HG02938 (cell line): ENCODE results near the gene ITGAV.

Source experiments
- ATAC-seq: cut with Tn5 transposase; IDR thresholded peaks from one replicate; pipeline ENCODE4 v1.9.1; 2021; ENCODE audit warnings: mild to moderate bottlenecking, moderate library complexity; ENCODE audit not compliant: unreplicated experiment

The ITGAV gene

DNA sequence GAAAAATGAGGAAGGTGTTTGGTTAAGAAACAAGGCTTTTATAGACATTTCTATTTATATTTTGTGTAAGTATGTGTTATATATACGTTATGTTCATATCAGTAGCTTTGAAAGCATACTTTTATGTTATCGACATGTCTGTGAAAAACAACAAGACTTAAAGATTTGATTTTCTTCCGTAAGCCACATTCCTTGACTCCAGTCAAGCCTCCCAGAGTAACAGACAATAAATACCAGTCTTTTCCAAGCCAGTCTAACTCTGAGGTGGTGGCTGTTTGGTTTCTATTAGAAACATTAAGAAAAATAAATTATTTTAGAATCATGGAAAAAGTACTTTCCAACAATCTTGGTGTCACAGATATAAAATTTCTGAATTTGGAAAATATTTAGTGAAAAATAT, 16.3 kb upstream of the ITGAV start:
- ATAC-seq: no peak

DNA sequence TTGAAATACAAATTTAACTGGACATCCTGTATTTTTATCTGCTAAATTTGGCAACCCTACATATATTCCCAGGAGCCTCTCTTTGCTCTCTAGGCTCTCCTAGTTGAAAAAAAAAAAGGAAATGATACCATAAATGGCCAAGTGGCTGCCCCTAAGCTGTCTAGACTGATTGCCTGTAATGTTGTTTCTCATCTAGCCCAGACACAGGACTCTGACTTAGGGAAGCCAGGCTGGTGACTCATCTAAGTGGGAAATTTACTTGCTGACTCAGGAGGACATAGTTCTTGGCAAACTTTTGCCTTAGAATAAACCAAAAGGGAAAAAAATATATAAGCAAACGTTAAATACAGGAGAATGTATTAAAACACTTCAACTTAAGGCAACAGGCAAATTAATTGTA, 14.6 kb upstream of the ITGAV start:
- no peak for ATAC-seq

DNA sequence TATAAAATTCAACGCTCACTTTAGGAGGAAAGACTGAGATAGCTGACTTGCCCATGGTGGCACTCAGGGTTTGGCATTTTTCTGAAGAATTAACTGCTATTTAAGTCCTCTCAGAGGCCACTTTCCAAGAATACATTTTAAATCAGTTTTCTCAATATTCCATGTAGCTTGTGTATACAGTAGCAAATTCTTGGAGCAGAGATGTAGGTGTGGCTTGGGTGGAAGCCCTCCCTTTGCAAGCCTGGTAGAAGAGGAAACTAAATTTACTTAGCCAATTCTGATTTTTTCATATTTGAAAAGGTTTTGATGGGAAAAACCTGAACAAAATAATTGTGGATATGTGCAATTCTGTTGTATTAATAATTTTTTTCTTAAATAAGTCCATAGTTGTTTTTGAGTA, 14.0 kb upstream of the ITGAV start:
- no peak for ATAC-seq

GRCh38 chr2:186576614-186577013, 13.2 kb upstream of the ITGAV start:
- no peak for ATAC-seq

- no peak for ATAC-seq
Measured at GRCh38 chr2:186582698-186583097, 7.2 kb upstream of the ITGAV start.

GRCh38 chr2:186584053-186584452, 5.8 kb upstream of the ITGAV start:
- no peak for ATAC-seq

DNA sequence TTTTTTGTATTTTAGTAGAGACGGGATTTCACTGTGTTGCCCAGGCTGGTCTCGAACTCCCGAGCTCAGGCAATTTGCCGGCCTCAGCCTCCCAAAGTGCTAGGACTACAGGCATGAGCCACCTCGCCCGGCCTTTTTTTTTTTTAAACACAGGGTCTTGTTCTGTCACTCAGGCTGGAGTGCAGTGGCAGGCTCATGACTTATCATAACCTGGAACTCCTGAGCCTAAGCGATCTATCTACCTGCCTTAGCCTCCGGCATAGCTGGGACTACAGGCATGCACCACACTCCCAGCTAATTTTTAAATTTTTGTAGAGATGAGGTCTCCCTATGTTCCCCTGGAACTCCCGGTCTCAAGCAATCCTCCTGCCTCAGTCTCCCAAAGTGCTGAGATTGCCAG, 1.4 kb upstream of the ITGAV start:
- ATAC-seq: no peak

DNA sequence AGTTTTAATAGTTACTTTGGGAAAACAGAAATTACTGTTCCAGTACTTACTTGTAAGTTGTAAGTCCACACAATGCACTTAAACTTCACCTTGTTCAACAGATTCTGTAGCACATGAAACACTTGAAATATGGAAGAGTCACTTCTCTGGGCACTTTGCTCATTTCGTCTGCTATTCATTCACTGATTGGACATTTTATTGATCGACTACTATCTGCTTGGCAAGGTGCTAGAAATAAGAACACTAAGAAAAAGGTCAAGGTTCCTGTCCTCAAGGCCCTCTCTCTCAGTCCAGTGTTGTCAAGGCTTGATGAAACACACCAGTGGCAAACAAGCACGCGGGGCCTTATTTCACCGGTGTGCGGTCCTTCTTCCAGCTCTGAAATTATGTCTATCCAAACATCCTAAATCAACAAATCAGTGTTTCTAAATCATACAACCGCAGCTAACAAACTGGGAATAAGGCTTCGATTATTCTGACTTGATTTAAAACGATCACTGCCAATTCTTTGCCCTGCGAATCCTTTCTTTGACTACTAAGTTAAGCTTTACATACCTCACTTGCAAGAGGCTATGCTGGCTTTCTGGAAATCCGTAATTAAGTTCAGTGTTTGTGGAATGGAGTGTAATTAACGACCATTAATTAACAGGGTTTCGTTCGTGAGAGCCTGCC, 780 bp upstream of the ITGAV start:
- no peak for ATAC-seq

DNA sequence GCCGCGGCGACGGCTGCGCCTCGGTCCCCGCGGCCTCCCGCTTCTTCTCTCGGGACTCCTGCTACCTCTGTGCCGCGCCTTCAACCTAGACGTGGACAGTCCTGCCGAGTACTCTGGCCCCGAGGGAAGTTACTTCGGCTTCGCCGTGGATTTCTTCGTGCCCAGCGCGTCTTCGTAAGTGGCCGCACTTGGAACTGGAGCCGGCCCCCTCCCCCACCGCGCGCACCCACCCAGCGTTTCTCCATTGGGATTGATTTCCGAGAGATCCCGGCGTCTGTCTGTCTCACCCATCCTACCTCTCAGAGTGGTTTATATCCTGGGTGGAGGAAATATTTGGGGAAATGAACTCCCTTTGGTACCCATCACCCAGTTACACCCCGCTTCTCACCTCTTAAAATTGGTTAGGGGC, 498 bp downstream of the ITGAV start:
- ATAC-seq: no peak

DNA sequence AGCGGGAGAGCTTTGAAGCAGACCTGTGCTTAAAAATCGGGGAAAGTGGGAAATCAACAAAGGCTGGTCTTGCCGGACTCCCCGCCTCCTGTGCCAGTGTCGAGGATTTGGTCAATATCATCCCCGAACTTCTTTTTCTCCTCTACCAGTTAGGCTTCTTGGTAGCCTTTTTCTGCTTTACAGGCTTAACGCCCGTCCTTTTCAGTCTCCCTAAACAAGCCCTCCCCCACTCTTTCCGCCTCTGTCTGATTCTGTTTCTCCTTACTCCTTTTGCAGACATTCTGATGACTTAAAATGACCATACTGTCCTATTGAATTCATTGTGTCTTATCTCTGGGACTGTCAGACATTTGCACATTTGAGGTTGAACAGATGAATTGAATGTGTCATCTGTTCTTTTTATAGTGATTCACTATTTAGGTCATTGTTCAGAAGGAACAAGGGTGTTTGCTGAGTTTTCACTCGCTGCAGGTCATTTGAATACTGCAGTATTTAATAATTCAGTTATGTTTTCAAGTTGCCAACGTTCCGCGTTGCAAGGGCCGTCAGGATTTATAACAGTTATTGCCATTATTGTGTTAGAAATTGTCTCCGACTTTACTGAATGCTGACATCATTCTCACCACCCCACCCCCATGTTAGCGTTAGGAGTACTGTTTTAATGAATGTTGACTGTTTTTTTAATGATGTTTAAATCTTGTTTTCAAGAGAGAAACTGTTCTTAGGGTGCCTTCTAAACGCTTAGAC, 1.1 kb downstream of the ITGAV start:
- ATAC-seq: peak; percentile 19

DNA sequence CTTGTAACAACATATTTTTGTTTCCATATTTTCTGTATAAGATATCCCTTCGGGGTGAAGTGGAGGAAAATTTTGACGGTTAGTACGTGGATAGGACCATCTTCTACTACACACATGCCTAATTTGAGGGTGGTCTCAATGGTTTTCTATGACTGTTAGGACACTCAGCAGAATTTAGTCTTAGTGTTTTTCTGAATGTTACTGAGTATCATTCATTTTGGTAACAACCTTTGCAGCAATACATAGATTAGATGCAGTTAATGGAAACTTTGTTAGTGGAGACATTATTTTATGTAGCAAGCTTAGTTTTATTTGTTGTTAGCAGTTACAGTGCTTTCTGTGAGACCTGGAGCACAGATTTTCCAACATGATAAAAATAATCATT, 1.6 kb downstream of the ITGAV start:
- ATAC-seq: no peak

GRCh38 chr2:186592137-186592875, 2.5 kb downstream of the ITGAV start:
- no peak for ATAC-seq

GRCh38 chr2:186593523-186593922, 3.7 kb downstream of the ITGAV start:
- ATAC-seq: no peak

- ATAC-seq: no peak
Measured at GRCh38 chr2:186594001-186594722, 4.3 kb downstream of the ITGAV start.

GRCh38 chr2:186595219-186595618, 5.4 kb downstream of the ITGAV start:
- ATAC-seq: no peak

DNA sequence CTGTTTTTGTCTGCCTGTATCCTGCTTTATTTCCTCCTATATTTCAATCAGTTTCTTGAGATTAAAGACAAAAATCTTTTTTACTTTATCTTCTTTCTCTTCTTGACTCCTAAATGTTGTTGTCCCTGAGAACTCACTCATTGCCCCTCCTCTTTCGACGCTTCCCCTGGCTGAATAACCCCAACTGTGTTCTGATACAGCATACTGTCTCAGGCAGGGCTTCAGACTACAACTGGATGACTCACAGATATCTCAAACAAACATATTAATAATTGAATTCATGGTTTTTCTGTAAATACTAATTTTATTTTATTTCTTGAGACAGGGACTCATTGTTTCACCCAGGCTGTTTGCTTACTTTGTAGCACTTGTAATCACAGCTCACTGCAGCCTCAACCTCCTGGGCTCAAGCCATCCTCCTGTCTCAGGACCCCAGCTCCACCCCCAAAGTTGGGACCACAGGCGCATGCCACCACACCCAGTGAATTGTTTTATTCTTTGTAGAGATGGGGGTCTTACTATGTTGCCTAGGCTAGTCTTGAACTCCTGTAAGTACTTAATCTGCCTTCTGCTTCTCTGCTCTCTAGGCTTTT, 9.4 kb downstream of the ITGAV start:
- ATAC-seq: no peak

- no peak for ATAC-seq
Measured at GRCh38 chr2:186603286-186603685, 13.4 kb downstream of the ITGAV start.

DNA sequence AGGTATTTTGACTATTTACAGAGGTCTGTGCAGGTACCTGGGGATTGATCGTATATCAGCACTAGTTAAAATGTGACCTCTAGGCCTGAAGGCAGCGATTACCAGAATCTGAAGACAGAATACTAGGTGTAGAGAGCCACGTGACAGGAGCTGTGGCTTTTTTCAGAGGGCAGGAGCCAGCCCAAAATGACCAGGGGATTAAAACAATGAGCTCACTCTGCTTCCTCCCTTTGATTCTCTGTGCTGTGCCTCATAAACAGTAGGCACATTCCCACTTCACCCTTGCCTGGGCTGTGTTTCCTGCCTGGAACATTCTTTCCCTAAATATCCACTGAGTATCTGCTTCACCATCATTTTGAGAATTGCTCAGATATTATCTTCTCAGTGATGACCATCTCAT, 15.2 kb downstream of the ITGAV start:
- ATAC-seq: no peak

DNA sequence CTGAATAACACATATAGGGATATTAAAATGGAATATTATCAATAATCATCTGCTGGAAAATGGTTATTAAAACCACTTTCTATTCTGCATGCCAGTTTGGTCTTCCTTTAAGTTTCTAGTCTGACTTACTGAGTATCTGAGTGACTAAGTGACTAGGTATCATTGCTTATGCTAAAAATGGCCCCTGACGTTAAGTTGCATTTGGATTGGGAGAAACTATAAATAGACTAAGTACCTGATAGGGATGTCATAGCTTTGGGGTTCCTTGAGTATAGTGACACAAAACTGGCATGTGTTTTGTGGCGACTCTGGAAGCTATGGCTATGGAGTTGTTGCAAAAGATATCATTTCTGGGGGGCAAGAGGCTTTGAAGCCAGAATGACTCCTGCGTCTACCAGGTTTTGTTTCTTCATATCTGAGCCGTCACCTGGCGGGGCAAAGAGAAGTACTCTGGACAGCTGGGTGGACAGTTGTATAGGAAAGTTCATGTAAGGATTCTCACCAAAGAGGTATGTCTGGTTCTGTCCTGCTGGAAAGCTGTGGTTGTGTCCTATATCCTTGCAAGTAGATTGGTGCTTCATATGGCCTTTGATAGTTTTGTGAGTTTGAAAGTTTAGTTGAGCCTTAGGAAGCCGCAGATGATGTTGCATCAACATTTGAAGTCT, 17.9 kb downstream of the ITGAV start:
- ATAC-seq: no peak

GRCh38 chr2:186610785-186611184, 20.9 kb downstream of the ITGAV start:
- no peak for ATAC-seq
